GM10847 (cell line): ENCODE results near the gene CNDP1.

Source experiments
- POLR2A ChIP-seq: IDR thresholded peaks from 2 replicates; pipeline ENCODE4 v1.6.1; 2011; ENCODE audit not compliant: insufficient read length; ENCODE audit errors: extremely low read depth

The CNDP1 gene

GRCh38 chr18:74574916-74575315 lies 40.6 kb downstream of the CNDP1 start:
- no peak for TF ChIP-seq POLR2A

- no peak for TF ChIP-seq POLR2A
Observed at GRCh38 chr18:74577019-74577418, 42.7 kb downstream of the CNDP1 start.

GRCh38 chr18:74579496-74580065 lies 45.3 kb downstream of the CNDP1 start:
- TF ChIP-seq POLR2A: no peak

GRCh38 chr18:74582642-74583041 lies 48.3 kb downstream of the CNDP1 start:
- TF ChIP-seq POLR2A: no peak

DNA sequence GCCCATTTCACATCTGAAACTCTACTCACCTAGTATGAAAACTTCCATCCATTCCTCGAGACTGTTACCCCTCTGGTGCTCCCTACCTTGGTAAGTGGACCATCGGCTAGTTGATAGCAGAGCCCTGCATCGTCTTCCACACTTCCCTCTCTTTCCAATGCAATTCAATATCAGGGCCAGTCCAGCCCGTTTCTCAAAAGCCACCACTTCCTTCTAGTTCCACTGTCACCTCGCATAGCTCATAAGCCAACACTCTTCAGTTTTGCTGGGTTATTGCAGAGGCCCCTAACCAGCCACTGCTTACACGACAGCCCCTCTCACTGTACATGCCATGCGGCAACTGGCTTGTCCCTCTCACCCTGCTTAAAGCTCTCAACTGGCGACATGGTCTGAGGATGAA lies 53.1 kb downstream of the CNDP1 start:
- no peak for TF ChIP-seq POLR2A

DNA sequence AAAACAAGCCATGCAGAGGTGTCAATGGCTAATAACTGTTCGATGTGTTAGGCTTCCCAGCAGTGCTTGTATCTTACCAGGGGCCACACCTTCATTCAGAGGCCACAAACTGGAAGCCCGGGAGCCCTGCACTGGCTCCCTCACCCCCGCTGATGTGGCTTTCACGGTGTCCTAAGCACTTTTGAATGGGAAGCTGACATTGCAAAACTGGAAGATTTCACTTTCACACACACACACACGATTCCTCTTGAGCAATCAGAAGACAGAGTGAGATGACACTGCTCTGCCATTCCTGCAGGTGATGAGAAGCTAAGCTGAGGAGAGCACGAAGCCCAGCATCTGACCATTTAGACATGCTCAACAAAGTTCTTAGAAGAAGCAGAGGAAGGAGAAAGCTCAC lies 54.7 kb downstream of the CNDP1 start:
- no peak for TF ChIP-seq POLR2A

- TF ChIP-seq POLR2A: no peak
Observed at GRCh38 chr18:74589811-74590210, 55.5 kb downstream of the CNDP1 start.

GRCh38 chr18:74590671-74591070 lies 56.4 kb downstream of the CNDP1 start:
- no peak for TF ChIP-seq POLR2A

DNA sequence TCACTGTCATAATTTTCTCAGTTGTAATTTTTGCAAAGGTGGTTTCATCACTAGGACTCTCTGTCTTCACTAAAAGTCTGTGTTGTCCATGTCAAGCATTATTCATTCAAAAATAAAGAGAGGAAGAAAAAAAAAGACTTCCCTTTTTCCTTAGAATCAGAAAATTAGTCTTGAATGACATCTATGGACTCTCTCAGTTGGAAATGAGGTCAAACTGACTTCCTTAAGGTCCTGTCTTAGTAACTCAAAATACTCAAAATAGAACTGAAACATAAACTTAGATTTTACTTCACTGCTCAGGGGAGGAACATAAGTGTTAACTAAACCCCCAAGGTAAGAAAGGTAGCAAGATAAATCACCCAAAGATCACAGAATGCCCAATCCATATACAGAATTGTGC lies 61.1 kb downstream of the CNDP1 start:
- no peak for TF ChIP-seq POLR2A

GRCh38 chr18:74597034-74597661 lies 62.8 kb downstream of the CNDP1 start:
- peak; percentile 27 for TF ChIP-seq POLR2A

GRCh38 chr18:74597662-74598349 lies 63.5 kb downstream of the CNDP1 start, which contains the start of gene ZNF407:
TSS of gene ZNF407 (plus strand) at chr18:74597870. CDS start at chr18:74631020, 33,150 bp downstream.
- peak; percentile 20 for TF ChIP-seq POLR2A

DNA sequence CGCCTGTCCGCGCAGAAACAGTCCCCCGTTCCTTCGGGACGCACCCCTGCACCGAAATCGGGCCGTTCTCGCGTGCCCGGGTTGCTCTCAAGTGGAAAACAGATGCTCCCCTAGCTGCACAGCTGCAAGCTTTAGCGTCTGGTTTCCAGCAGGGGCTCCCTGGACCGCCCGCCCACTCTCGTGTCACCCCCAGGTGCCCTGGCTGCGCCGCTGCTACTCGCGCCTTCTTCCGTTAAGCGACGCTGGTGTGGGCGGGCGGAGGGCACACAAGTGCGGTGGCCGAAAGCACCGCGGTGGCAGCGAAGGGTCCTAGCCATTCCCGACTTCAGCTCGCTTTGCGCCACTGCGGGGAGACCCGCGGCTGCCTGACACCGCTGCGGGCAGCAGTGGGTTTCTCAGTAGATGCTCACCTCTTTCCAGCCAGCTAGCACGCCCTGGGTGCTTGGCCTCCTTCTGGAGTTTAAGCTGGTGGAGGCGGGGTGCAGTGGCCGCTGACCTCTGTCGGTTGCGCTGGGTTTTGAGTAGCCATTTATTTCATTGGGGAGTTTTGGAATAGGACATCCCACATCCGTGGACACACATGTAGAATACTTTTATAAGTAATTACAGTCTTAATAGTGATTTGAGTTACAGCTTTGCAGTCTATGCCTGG lies 64.2 kb downstream of the CNDP1 start:
- no peak for TF ChIP-seq POLR2A

DNA sequence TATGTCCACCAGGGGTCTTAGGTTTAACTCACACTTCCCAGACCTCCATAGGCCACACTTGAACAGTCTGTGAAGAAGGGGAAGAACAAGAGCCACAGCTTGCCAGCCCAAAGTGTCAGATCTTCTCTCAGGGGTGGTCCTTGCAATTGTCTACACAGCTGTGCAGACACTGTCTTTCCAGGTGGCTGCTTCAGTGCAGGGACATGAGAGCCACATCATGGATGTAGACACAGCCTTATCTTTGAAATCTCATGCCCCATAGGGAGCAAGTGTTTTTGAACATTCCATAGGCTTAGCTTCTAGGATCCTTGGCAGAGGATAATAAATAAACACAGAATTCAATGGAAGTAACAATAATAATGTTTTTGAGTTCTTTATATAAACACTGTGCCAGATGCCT lies 70.1 kb downstream of the CNDP1 start:
- no peak for TF ChIP-seq POLR2A

DNA sequence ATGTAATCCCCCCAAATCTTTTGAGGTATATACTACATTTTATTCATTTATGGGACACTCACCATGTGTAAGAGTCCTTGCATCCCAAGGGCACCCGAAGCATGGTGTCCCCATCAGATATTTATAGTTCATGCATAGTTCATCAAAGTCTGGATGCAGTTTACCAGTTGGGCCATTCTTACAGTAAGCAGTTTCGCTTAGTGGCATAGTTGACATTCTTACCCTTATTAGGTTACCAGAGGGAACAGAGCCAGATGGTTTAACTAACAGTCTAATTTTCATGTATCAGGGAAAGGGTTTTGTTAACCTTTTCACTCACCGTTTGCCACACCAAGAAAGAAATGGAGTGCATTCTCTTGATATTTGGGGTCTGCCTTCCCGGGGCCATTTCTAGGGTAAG lies 70.5 kb downstream of the CNDP1 start:
- no peak for TF ChIP-seq POLR2A

DNA sequence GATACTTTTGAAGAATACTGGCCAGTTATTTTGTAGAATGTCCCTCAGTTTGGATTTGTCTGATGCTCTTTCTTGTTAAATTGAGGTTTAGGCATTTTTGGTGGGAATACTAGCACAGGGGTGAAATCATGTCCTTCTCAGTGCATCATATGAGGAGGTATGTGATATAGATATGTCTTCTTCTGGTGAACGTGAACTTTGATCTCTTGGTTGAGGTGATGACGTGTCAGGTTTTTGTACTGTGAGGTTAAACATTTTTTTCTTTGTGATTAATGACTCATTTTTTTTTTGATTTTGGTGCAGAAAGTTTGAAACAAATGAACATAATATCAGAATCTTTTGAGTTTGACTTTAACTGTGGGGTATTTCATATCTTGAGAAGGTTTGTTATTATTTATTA lies 74.4 kb downstream of the CNDP1 start:
- TF ChIP-seq POLR2A: no peak

DNA sequence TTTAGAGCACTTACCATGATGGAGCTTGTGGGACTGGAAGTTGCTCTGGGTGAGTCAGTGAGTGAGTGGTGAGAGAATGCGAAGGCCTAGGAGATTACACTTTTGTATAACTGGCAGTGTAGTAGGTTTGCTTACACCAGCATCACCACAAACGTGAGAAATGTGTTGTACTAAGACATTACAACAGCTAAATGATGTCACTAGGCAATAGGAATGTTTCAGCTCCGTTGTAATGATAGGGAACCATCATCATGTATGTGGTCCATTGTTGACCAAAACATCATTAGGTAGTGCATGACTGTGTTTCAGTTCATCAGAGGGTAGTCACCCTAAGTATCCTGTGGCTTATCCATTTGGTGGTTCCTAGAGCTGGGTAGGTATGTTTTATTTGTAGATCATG lies 75.2 kb downstream of the CNDP1 start:
- no peak for TF ChIP-seq POLR2A

DNA sequence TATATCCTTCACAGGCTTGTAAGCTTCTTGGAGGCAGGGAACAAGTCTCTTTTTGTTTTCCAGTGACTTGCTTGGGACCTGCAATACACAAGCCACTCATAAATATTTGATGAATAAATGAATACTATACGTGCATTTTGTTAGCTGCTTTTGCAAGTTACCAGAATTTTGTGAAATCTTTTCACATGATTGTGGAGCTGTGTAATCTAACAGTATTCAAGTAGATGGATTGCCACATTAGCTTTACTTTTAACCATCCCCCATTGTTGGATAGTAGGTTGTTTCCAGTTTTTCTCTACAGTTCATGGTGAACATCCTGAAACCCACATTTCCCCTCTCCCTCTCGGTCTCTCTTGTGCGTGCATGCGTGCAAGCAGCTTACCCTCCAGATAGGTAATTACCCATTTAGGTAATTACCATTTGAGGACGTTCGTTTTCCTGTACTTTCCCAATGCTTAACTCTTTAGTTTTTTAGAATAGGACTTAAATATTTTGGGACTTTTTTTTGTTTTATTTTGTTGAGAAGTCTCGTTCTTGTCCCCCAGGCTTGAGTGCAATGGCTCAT lies 75.8 kb downstream of the CNDP1 start:
- TF ChIP-seq POLR2A: no peak
